Glomerular visceral epithelial cell (primary cell): ENCODE data around the gene TNS4.

Experiments
- DNase-seq: peaks from one replicate; pipeline ENCODE4 v3.0.0-alpha.2; 2016; ENCODE audit errors: extremely low spot score

Gene TNS4

GRCh38 chr17:40458851-40459482 is 42.5 kb downstream of the TNS4 start:
- DNase-seq: no peak

GRCh38 chr17:40457964-40458791 is 43.2 kb downstream of the TNS4 start:
- peak; percentile 37 for DNase-seq

GRCh38 chr17:40457369-40457768 is 44.1 kb downstream of the TNS4 start:
- no peak for DNase-seq

- DNase-seq: no peak
Observed at GRCh38 chr17:40456396-40456951, 44.9 kb downstream of the TNS4 start.

GRCh38 chr17:40454613-40454995 is 46.8 kb downstream of the TNS4 start:
- DNase-seq: no peak

- no peak for DNase-seq
Observed at GRCh38 chr17:40453881-40454612, 47.4 kb downstream of the TNS4 start.

GRCh38 chr17:40452921-40453378 is 48.5 kb downstream of the TNS4 start:
- DNase-seq: no peak

- DNase-seq: no peak
Observed at GRCh38 chr17:40452216-40452787, 49.1 kb downstream of the TNS4 start.

- DNase-seq: no peak
Observed at GRCh38 chr17:40451420-40451819, 50.0 kb downstream of the TNS4 start.

- DNase-seq: no peak
Observed at GRCh38 chr17:40450175-40450574, 51.2 kb downstream of the TNS4 start.

GRCh38 chr17:40448639-40449261 is 52.7 kb downstream of the TNS4 start:
- DNase-seq: peak; percentile 49

- peak; percentile 52 for DNase-seq
Observed at GRCh38 chr17:40448213-40448638, 53.2 kb downstream of the TNS4 start.

GRCh38 chr17:40447806-40448205 is 53.6 kb downstream of the TNS4 start:
- DNase-seq: no peak

- no peak for DNase-seq
Observed at GRCh38 chr17:40447148-40447644, 54.2 kb downstream of the TNS4 start.

- peak; percentile 25 for DNase-seq
Observed at GRCh38 chr17:40445751-40446468, 55.5 kb downstream of the TNS4 start.

- peak; percentile 20 for DNase-seq
Observed at GRCh38 chr17:40443988-40444899, 57.2 kb downstream of the TNS4 start.

GRCh38 chr17:40443196-40443987 is 58.0 kb downstream of the TNS4 start, which contains the start of gene IGFBP4:
Gene IGFBP4 (plus strand): TSS chr17:40443450. CDS start chr17:40443736, 286 bp downstream.
- DNase-seq: peak; percentile 74

GRCh38 chr17:40442392-40443195 is 58.8 kb downstream of the TNS4 start:
- DNase-seq: no peak
